Tibial nerve (tissue), 4 donors: ENCODE data around the gene IGSF6. TPM values are rescaled to one million over a fixed set of nuclear protein-coding genes. Genes with fewer than 3 reads are reported as not detected.

Source experiments
- DNase-seq, 2 donors: peaks; one replicate each; pipeline ENCODE4 v3.0.0-alpha.2; 2019; ENCODE audit warnings: low spot score in 2 of 2
- H3K27ac ChIP-seq, 4 donors: fragments of 200-600 bp; sonication (generic) in 3 of 4; one replicate each; pipeline ENCODE4 v1.5.1; 2017 to 2019; ENCODE audit warnings: mild to moderate bottlenecking in 1 of 4
- H3K27me3 ChIP-seq, 2 donors: fragments of 200-600 bp; sonication (generic) in 1 of 2; one replicate each; pipeline versions ENCODE4 v1.5.1 to v1.6.0; 2017 to 2019
- H3K36me3 ChIP-seq, 3 donors: fragments of 200-600 bp; sonication (generic); one replicate each; pipeline ENCODE4 v1.5.1; 2018 to 2019
- H3K4me1 ChIP-seq, 4 donors: fragments of 200-600 bp; sonication (generic) in 3 of 4; one replicate each; pipeline ENCODE4 v1.5.1; 2017 to 2019
- H3K4me3 ChIP-seq, 4 donors: fragments of 200-600 bp; sonication (generic) in 3 of 4; one replicate each; pipeline ENCODE4 v1.5.1; 2017 to 2019; ENCODE audit warnings: mild to moderate bottlenecking in 1 of 4, moderate library complexity in 1 of 4
- H3K9me3 ChIP-seq, 4 donors: fragments of 200-600 bp; sonication (generic) in 3 of 4; one replicate each; pipeline ENCODE4 v1.5.1; 2017 to 2019
- EP300 ChIP-seq, 2 donors: sonication (generic); formaldehyde crosslinking; IDR thresholded peaks; one replicate each; pipeline ENCODE4 v1.6.1; 2017; ENCODE audit warnings: antibody characterized with exemption in 2 of 2, mild to moderate bottlenecking in 1 of 2
- POLR2A ChIP-seq, 2 donors: fragments of 450-650 bp; IDR thresholded peaks; one replicate each; pipeline ENCODE4 v1.6.1; 2017; ENCODE audit warnings: antibody characterized with exemption in 2 of 2, mild to moderate bottlenecking in 2 of 2, moderate library complexity in 2 of 2
- WGBS, 2 donors: methylation state at CpG; one replicate each; pipeline ENCODE4 v1.1.5; 2018; 5-methylcytosine and 5-hydroxymethylcytosine counted together
- total RNA-seq, 4 donors: library from RNA; depleted of rRNA; stranded (reverse); fragments of >200 nt; gene quantifications; one replicate each; pipeline ENCODE4 v1.1.0, GENCODE V29; 2016
- TF ChIP-seq, protein P1 (sequence below), 5 experiments: fragments of 200-600 bp in 3 of 5; fragments of 450-650 bp in 2 of 5; sonication (generic) in 3 of 5; IDR thresholded peaks; one replicate each; pipeline ENCODE4 v1.5.1; 2016 to 2019; ENCODE audit warnings: antibody characterized with exemption in 5 of 5, mild to moderate bottlenecking in 3 of 5, moderate library complexity in 2 of 5

Gene IGSF6
- total RNA-seq, 4 donors from 2014 or later = 0.60 to 3.3 (median 1.8) TPM

- TF ChIP-seq, protein P1, sequence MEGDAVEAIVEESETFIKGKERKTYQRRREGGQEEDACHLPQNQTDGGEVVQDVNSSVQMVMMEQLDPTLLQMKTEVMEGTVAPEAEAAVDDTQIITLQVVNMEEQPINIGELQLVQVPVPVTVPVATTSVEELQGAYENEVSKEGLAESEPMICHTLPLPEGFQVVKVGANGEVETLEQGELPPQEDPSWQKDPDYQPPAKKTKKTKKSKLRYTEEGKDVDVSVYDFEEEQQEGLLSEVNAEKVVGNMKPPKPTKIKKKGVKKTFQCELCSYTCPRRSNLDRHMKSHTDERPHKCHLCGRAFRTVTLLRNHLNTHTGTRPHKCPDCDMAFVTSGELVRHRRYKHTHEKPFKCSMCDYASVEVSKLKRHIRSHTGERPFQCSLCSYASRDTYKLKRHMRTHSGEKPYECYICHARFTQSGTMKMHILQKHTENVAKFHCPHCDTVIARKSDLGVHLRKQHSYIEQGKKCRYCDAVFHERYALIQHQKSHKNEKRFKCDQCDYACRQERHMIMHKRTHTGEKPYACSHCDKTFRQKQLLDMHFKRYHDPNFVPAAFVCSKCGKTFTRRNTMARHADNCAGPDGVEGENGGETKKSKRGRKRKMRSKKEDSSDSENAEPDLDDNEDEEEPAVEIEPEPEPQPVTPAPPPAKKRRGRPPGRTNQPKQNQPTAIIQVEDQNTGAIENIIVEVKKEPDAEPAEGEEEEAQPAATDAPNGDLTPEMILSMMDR (IDR thresholded peaks at IDR 0.05) = no peak
- H3K27me3 ChIP-seq = no peaks in the 10 kb centered on the region
- no peak for DNase-seq
- 78 to 79% methylated on average over 2 of the region's 2 CpGs for WGBS, 2 donors
- H3K9me3 ChIP-seq = no peaks in the 10 kb centered on the region
- H3K4me1 ChIP-seq = peaks cover 4 to 29% (median 13%) of the 10 kb centered on the region in 4 donors
- H3K36me3 ChIP-seq = no peaks in the 10 kb centered on the region
- H3K4me3 ChIP-seq = no peak overlapping the region
- H3K27ac ChIP-seq = no peak overlapping the region
Observed at GRCh38 chr16:21597561-21598030, 54.8 kb downstream of the IGSF6 start.

GRCh38 chr16:21593530-21594289, 58.7 kb downstream of the IGSF6 start:
- no peak overlapping the region for H3K27ac ChIP-seq
- TF ChIP-seq EP300 (IDR thresholded peaks at IDR 0.05) (no peak), POLR2A (IDR thresholded peaks at IDR 0.05) (no peak)
- TF ChIP-seq, protein P1 (IDR thresholded peaks at IDR 0.05) = no peak
- no peaks in the 10 kb centered on the region for H3K36me3 ChIP-seq
- peaks cover 0 to 7% (median 0%) of the 10 kb centered on the region in 4 donors for H3K4me1 ChIP-seq
- H3K4me3 ChIP-seq = no peak overlapping the region
- no peaks in the 10 kb centered on the region for H3K27me3 ChIP-seq
- H3K9me3 ChIP-seq = no peaks in the 10 kb centered on the region
- WGBS, 2 donors = 65 to 72% methylated on average over 7 of the region's 7 CpGs
- no peak for DNase-seq

GRCh38 chr16:21592191-21592590, 60.2 kb downstream of the IGSF6 start:
- no peaks in the 10 kb centered on the region for H3K4me1 ChIP-seq
- no peak for DNase-seq
- 86 to 88% methylated on average over 9 of the region's 9 CpGs for WGBS, 2 donors
- TF ChIP-seq EP300 (IDR thresholded peaks at IDR 0.05) (no peak), POLR2A (IDR thresholded peaks at IDR 0.05) (no peak)
- TF ChIP-seq, protein P1 (IDR thresholded peaks at IDR 0.05) = no peak
- H3K4me3 ChIP-seq = no peak overlapping the region
- H3K27ac ChIP-seq = no peak overlapping the region
- no peaks in the 10 kb centered on the region for H3K27me3 ChIP-seq
- H3K36me3 ChIP-seq = no peaks in the 10 kb centered on the region
- H3K9me3 ChIP-seq = no peaks in the 10 kb centered on the region

GRCh38 chr16:21590796-21591195, 61.6 kb downstream of the IGSF6 start:
- no peak for TF ChIP-seq EP300 (IDR thresholded peaks at IDR 0.05)
- TF ChIP-seq, protein P1 (IDR thresholded peaks at IDR 0.05) = no peak
- TF ChIP-seq POLR2A (IDR thresholded peaks at IDR 0.05) = no peak
- 42 to 49% methylated on average over 2 of the region's 2 CpGs for WGBS, 2 donors

GRCh38 chr16:21590287-21590686, 62.1 kb downstream of the IGSF6 start:
- DNase-seq = no peak
- H3K4me3 ChIP-seq = no peak overlapping the region
- H3K36me3 ChIP-seq = no peaks in the 10 kb centered on the region
- WGBS, 2 donors = 43 to 68% methylated on average over 2 of the region's 2 CpGs
- no peaks in the 10 kb centered on the region for H3K9me3 ChIP-seq
- no peaks in the 10 kb centered on the region for H3K4me1 ChIP-seq
- H3K27ac ChIP-seq = no peak overlapping the region
- H3K27me3 ChIP-seq = no peaks in the 10 kb centered on the region
- TF ChIP-seq EP300 (IDR thresholded peaks at IDR 0.05) (peak in 1 of 2 donors; percentile 34), POLR2A (IDR thresholded peaks at IDR 0.05) (no peak)

More at GRCh38 chr16:21590796-21591195, 61.6 kb downstream of the IGSF6 start:
- H3K27ac ChIP-seq = no peak overlapping the region
- no peak overlapping the region for H3K4me3 ChIP-seq
- no peak for DNase-seq
- no peaks in the 10 kb centered on the region for H3K36me3 ChIP-seq
- no peaks in the 10 kb centered on the region for H3K27me3 ChIP-seq
- no peaks in the 10 kb centered on the region for H3K9me3 ChIP-seq
- H3K4me1 ChIP-seq = no peaks in the 10 kb centered on the region
